HG03280 (cell line): Measurements from ENCODE around the gene NAV2.
"Not testable (repeated sequence)": the region's sequence is repeated elsewhere in the genome, so short reads cannot be mapped to it uniquely, and the experiment has no call there.

Experiments used
- ATAC-seq: cut with Tn5 transposase; IDR thresholded peaks from one replicate; pipeline ENCODE4 v1.9.1; 2021; ENCODE audit warnings: mild to moderate bottlenecking, moderate library complexity; ENCODE audit not compliant: unreplicated experiment

Gene NAV2

DNA sequence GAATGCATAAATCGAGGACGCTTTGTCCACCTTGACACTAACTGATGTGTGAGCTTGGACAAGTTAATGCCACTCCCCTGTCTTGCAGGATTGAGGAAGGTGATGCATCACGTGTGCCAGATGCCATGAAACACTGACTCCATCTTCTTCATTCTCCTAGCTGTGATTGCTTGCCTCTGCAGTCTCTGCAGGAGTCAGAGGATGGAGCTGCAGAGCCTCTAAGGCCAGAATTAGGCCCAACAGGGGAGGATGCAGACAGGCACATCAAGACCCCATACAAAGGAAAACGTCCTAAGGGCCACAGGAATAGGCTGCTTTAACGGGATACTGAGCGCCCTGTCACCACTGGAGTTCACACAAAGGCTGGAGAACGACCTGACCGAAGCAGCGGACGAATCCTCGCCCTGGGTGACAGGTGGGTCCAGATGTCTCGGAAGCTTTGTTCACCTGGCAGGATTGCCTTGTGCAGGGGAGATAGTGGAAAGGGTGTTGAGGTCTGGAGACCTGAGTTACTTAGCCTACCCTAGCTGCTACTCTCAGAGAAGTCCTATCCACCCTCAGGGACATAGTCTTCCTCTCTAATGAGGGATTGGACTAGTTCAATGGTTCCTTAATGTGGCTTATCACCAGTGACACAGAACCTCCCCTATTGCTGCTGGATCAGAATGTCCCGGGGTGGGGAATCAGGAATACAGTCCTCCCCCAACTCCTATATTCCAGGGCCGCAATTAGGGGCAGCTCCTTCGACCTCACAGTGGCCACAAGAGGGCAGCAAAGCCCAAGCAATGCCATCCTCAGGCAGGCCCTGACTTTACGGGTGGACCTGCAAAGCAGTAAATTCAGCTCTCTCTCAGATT is 415.3 kb downstream of the NAV2 start:
- peak; percentile 83 for ATAC-seq

- ATAC-seq = not testable (repeated sequence)
Measured at GRCh38 chr11:20128528-20128825, 415.8 kb downstream of the NAV2 start.

DNA sequence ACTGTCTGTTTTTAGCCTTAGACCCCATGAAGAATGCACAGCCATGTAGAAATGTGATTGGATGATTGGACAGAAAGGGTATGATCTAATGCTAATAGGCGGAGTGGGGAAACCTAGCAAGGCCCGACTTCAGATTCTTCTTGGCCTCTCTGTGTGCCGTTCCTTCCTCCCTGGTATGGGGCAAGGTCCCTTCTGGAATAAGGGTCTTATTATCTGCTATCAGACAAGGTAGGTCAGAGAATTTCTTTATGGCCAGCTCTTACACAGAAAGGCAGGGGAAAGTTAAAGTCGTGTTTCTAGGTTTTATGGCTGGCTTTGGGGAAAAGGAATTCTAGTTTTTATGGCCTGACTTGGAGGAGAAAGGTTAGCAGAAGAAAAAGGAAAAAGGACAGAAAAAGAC is 417.0 kb downstream of the NAV2 start:
- ATAC-seq = no peak

- ATAC-seq = no peak
Measured at GRCh38 chr11:20131788-20132666, 419.4 kb downstream of the NAV2 start.

GRCh38 chr11:20132667-20133039 is 420.0 kb downstream of the NAV2 start:
- no peak for ATAC-seq

- no peak for ATAC-seq
Measured at GRCh38 chr11:20134991-20135736, 422.5 kb downstream of the NAV2 start.

- no peak for ATAC-seq
Measured at GRCh38 chr11:20137637-20138036, 425.0 kb downstream of the NAV2 start.

GRCh38 chr11:20138707-20139106 is 426.1 kb downstream of the NAV2 start:
- ATAC-seq = no peak

DNA sequence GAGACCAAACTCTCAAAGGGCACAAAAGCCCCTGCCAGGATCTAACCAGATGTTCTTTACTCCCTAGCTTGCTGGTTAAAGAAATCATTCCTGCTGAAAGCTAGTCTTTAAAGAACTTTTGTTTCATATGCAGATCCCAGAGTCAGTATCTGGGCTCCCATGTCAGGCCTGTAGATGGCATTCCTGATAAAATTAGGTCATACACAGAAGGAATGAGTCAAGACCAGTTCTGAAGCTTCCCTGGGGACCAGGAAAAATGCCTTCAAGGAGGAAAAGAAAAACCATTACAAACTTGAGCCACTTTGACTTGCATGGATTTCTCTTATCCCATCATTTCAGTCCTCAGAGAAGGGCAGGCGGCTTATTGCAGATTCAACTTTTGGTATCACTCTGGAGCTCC is 441.7 kb downstream of the NAV2 start:
- ATAC-seq = no peak

GRCh38 chr11:20155683-20156279 is 443.1 kb downstream of the NAV2 start:
- ATAC-seq = no peak

DNA sequence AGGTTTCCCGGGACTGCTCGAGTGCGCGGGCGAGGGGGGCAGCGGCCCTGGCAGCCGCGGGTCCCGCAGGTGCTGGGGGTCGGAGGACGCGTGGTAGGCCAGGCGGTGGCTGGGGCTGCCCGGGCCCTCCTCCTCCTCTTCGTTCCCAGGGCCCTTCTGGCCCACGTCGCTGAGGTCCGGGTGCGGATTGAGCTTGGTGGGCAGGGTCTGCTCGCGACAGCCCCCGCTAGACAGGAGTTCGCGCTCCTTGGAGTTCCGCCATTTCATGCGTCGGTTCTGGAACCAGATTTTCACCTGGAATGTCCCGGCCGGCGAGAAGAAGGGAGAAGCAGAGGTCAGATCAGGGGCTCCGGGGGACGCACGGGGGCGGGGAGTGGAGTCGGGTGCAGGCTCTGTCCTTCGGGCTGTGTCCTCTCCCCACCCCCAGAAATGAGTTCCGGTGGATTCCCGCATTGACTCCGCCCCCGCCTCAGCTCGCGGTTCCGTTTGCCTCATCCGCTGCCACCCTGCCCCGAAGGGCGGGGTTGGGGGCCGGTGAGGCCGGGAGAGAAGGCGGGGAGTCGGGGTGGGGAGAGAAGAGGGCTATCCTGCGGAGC is 443.7 kb downstream of the NAV2 start:
- no peak for ATAC-seq

GRCh38 chr11:20156876-20157613 is 444.4 kb downstream of the NAV2 start:
- no peak for ATAC-seq

GRCh38 chr11:20157728-20158127 is 445.1 kb downstream of the NAV2 start:
- no peak for ATAC-seq

DNA sequence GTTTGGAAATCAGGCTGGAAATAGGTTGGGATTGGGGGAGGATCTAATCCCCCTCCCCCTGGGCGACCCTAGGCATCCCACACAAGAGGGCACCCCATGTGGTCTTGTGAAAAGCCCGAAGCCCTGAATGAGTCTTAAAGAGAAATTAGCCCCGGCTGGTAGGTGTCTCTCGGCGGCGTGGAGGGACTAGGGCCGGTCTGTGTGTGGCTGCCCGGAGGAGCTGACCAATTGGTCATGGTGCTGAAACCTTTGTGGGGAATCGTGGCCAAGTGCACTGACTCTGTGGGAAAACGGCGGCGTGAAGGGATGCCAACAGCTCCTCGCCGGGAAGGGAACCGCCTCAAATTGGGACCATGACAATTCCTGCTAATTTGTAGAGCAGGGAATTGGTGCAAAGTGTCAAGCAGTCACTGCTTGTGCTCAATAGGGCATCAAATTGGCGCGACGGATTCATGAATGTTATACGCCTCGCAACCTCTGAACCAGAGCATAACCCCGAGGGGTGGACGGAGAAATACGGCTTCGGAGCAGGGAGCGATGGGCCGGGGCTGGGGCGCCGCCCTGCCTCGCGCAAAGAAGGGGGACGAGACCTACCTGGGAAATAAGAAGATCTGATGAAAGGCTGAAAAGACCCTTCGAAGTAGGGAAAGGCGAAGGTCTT is 446.1 kb downstream of the NAV2 start:
- no peak for ATAC-seq

- ATAC-seq = no peak
Measured at GRCh38 chr11:20159466-20160381, 447.1 kb downstream of the NAV2 start.

DNA sequence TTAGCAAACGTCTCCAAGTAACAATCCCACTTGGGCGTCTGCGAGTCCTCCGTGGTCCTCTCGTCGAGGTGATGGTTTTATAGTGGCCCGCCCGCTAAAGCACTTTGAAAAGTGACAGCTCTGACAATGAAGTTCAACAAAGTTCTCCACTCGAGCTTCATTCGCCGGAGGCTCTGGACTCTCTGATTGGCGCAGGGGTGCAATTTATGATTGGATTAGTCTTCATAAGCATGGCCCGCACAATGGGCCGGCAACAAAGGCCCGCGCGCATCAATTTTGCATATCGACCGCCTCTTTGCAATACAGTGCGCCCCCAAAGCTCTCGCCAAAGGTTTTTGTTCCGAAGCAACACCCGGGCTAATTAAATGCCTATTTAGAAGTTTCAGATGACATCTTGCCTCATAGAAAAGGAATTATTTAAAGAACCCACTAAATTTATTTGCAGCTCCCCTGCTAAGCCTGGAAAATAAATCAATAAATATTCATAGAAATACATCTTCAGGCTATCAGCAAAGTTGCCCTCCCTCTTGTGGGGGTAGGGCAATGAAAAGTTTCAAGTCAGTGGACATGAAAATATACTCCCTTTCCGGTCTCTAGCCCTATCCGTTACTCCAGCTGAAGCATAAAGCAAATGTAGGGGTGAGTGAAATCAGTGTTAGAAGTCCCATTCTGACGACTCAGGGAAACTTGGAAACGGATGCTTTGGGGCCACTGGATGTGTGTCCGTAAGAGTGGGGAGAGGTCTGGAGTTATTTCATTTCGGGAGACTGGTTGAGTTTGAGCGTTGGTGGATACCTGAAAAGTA is 448.0 kb downstream of the NAV2 start, which contains the start of gene DBX1:
TSS of gene DBX1 (minus strand) at position 51 of the 805 bp plus-strand sequence. CDS start 151 bp downstream, outside the sequence.
- no peak for ATAC-seq

GRCh38 chr11:20161230-20161918 is 448.7 kb downstream of the NAV2 start:
- ATAC-seq = no peak
